Measurements from ENCODE around the gene ASB11.

The ASB11 gene

GRCh38 chrX:15269120-15269519 is 46.3 kb downstream of the ASB11 start:
- DNase-seq (ENCODE audit: low read depth): no peak
- TF ChIP-seq POLR2A (IDR thresholded peaks at IDR 0.05; ENCODE audit: extremely low read depth, insufficient read length) (no peak), MYC (IDR thresholded peaks at IDR 0.05; ENCODE audit: low read depth, low read length) (no peak), CTCF (IDR thresholded peaks at IDR 0.05; ENCODE audit: low read depth, low read length) (no peak), MAX (IDR thresholded peaks at IDR 0.05; ENCODE audit: low read depth, low read length) (no peak)
- H3K4me3 ChIP-seq (ENCODE audit: low read depth, low read length): no peak overlapping the region

- DNase-seq (ENCODE audit: low read depth): no peak
- no peak overlapping the region for H3K4me3 ChIP-seq (ENCODE audit: low read depth, low read length)
- TF ChIP-seq MYC (IDR thresholded peaks at IDR 0.05; ENCODE audit: low read depth, low read length): no peak
- no peak for TF ChIP-seq MAX (IDR thresholded peaks at IDR 0.05; ENCODE audit: low read depth, low read length)
- no peak for TF ChIP-seq POLR2A (IDR thresholded peaks at IDR 0.05; ENCODE audit: extremely low read depth, insufficient read length)
- no peak for TF ChIP-seq CTCF (IDR thresholded peaks at IDR 0.05; ENCODE audit: low read depth, low read length)
Observed at GRCh38 chrX:15254852-15255251, 60.6 kb downstream of the ASB11 start.

GRCh38 chrX:15245896-15246295 is 69.5 kb downstream of the ASB11 start:
- DNase-seq (ENCODE audit: low read depth): no peak
- no peak overlapping the region for H3K4me3 ChIP-seq (ENCODE audit: low read depth, low read length)
- TF ChIP-seq POLR2A (IDR thresholded peaks at IDR 0.05; ENCODE audit: extremely low read depth, insufficient read length) (no peak), CTCF (IDR thresholded peaks at IDR 0.05; ENCODE audit: low read depth, low read length) (no peak)

- TF ChIP-seq CTCF (IDR thresholded peaks at IDR 0.05; ENCODE audit: low read depth, low read length) (no peak), POLR2A (IDR thresholded peaks at IDR 0.05; ENCODE audit: extremely low read depth, insufficient read length) (no peak), MAX (IDR thresholded peaks at IDR 0.05; ENCODE audit: low read depth, low read length) (no peak), MYC (IDR thresholded peaks at IDR 0.05; ENCODE audit: low read depth, low read length) (no peak)
Observed at GRCh38 chrX:15244421-15244820, 71.0 kb downstream of the ASB11 start.

GRCh38 chrX:15242899-15243555 is 72.4 kb downstream of the ASB11 start:
- no peak overlapping the region for H3K4me3 ChIP-seq (ENCODE audit: low read depth, low read length)
- DNase-seq (ENCODE audit: low read depth): peak; percentile 45
- peak; percentile 40 for TF ChIP-seq CTCF (IDR thresholded peaks at IDR 0.05; ENCODE audit: low read depth, low read length)
- TF ChIP-seq MAX (IDR thresholded peaks at IDR 0.05; ENCODE audit: low read depth, low read length): no peak

More at GRCh38 chrX:15244421-15244820, 71.0 kb downstream of the ASB11 start:
- no peak overlapping the region for H3K4me3 ChIP-seq (ENCODE audit: low read depth, low read length)
- DNase-seq (ENCODE audit: low read depth): no peak

GRCh38 chrX:15241301-15241700 is 74.1 kb downstream of the ASB11 start:
- DNase-seq (ENCODE audit: low read depth): no peak
- TF ChIP-seq MYC (IDR thresholded peaks at IDR 0.05; ENCODE audit: low read depth, low read length) (no peak), POLR2A (IDR thresholded peaks at IDR 0.05; ENCODE audit: extremely low read depth, insufficient read length) (no peak), MAX (IDR thresholded peaks at IDR 0.05; ENCODE audit: low read depth, low read length) (no peak), CTCF (IDR thresholded peaks at IDR 0.05; ENCODE audit: low read depth, low read length) (no peak)

More at GRCh38 chrX:15241301-15241700, 74.1 kb downstream of the ASB11 start:
- H3K4me3 ChIP-seq (ENCODE audit: low read depth, low read length): no peak overlapping the region

All from NB4 (cell line).